C1 segment of cervical spinal cord (tissue), 14 donors: ENCODE results near the gene TBC1D22A.

Experiments
- DNase-seq, 14 donors: peaks; one replicate each; lab custom pipeline; 2025; lab: John Stamatoyannopoulos, UW

TBC1D22A gene

GRCh38 chr22:47176573-47177333 is 414.3 kb downstream of the TBC1D22A start:
- DNase-seq = no peak

DNA sequence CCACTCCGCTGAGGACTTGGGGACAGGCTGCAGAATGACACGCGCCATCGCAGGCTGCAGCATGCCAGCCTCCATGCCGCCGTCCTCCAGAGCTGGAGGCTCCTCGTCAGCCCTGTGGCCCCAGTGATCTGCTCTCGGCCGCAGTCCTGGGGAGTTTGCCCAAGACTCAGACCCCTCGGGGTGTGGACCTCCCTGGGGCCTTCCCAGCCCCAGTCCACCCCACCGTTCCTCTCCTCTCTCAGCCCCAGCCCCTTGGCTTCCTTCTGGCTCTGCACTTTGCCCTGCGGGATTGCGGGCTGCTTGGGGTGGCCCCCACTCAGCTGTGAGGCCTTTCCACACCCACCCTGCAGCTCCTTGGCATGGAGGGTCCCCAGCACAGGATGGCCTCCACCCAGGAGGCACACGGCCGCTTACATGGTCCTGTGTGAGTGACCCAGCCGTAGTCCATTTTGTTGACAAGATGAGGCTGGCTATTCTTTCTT is 414.9 kb downstream of the TBC1D22A start:
- DNase-seq = no peak

DNA sequence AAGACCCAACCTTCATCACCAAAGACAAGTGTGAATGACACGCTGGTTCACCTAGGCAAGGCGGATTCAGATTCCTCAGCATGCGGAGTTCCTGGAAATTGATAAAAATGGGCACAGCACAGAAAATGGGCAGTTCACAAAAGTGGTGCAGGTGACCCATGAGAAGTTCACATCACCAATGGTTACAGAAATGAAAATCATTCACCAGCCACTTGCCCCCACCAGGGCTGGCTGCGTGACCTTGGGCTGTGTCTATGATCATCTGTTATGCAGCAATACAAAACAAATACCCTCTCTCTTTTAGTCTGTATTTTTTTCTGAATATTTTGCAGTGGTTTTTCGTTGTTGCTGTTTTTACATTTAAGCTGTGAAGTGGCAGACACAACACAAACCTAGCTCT is 415.9 kb downstream of the TBC1D22A start:
- DNase-seq = no peak

DNA sequence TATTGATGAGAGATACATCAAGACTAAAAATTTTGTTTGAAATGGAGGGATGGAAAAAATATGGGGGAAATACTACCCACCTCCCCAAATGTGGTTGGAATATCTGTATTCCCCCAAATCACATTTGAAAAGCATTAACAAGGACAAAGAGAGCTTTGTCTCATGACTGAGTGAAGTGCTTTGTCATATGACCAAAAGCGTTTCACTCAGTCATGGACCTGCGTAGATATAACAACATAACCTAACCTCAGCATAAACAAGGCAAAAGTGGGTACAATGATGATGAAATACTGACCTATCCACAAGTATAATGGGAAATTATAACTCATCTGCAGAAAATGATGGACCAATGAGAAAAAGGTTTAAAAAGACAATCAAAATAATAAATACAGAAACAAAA is 418.3 kb downstream of the TBC1D22A start:
- DNase-seq = no peak

GRCh38 chr22:47187176-47187957 is 424.9 kb downstream of the TBC1D22A start:
- DNase-seq = no peak

DNA sequence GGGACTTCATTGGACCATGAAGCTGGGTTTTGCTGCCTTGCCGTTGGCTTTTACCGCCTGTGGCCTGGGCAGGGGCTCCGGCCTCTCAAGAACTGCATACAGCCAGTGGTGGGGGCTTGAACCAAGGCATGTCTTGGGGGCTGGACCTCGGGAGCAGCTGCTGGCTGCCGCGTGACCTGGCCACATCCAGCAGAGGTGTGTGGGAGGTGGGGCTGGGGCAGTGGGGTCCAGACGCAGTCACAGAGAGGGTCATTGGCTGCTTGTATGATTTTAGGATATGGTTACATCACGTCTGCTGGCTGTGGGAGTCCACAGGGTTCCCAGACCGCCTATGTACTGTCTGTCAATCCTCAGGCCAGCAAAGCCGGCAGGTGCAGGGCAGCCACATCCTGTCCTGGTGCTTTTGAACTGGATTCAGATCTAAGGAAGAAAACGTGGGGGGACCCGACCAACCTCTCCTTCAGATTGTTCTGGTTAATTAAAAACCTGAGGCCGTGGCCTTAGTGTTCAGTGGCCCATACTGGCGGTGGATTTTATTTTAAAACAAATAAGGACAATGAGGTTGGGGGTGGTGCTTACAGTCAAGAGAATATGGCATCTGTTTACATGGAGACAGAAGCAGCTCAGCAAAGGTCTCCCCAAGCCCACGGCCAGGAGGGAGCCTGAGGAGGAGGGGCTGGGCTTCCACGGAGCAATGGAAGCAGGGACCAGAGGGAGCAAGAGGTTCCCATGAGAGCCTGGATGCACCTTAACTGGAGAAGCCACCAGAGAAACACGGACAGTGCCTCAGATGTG is 426.0 kb downstream of the TBC1D22A start:
- no peak for DNase-seq

DNA sequence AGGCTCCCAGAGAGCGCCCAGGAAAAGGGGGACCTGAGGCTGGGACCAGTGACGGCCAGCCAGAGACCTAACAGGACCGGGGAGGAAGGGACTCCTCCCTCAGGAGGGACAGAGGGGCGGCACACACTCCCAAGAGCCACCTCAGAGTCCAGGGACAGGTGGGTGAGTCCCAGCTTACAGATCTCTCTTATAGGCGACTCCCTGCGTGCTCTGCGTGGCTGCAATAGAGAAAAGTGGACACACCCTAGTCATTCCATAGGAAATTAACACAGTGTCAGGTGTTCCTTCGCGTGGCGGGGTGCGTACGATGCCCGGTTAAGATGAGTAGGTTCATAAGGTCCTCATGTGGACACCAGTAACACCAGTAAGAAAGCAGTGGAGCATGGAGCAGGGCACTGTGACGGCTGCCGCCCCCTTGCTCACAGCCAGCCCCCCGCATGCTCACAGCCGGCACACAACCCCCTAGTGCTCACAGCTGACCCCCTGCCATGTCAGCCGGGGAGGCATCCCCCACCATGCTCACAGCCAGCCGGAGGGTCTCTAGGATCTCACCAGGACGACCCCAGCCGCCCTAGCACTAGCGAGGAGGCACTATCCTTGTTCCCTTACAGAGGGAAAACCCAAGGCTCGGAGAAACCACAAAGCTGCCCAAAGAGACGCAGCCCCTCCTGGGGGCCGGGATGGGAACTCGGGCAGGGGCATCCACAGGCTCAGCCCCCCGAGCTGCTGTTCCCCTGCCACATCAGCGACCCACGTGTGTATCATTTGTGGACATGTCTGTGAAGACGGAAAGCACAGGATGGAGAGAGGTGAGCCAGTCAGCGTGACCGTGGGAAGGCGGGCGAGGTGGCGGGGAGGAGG is 426.8 kb downstream of the TBC1D22A start:
- no peak for DNase-seq

GRCh38 chr22:47190276-47190956 is 428.0 kb downstream of the TBC1D22A start:
- no peak for DNase-seq

- no peak for DNase-seq
Measured at GRCh38 chr22:47190957-47191670, 428.7 kb downstream of the TBC1D22A start.

DNA sequence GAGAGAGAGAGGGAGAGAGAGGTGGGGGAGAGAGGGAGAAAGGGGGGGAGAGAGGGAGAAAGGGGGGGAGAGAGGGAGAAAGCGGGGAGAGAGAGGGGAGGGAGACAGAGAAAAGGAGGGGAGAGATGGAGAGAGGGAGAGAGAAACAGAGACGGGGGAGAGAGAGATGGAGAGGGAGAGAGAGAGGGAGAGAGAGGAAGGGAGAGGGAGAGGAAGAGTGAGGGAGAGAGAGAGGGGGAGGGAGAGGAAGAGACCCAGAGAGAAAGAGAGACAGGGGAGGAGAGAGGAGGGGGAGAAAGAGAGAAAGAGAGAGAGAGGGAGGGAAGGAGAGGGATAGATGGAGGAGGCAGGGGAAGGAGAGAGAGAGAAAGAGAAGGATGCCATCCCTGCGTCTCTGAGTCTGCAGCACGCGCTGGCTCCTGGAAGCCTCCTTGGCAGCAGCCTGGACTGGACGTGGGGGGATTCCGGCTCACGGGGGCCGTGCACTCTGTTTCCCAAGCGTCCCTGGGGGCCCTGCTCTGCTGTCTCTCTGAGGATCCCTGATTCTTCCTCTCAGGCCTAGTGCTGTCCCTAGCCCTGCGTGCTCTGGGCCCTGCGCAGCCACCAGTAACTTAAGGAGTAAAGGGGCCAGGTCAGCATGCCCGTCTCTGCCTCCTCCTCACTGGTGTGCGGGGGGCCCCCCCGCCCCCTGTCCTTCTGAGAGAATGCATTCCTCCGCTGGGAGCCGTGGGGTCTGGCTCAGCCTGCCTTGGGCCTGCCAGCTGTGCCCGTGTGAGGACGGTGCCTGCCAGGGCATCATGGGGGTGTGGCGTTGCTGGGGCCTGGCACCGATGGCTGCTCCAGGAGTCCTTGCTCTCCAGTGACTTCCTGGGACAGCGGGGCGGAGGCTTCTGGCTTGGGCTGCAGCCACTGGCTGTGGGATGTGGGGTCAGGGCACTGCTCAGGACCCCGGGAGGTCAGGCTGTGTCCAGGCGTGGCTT is 429.5 kb downstream of the TBC1D22A start:
- DNase-seq = peak in 8 of 14 donors; percentile 15 to 51 (median 32)

- DNase-seq = no peak
Measured at GRCh38 chr22:47192651-47193437, 430.4 kb downstream of the TBC1D22A start.

DNA sequence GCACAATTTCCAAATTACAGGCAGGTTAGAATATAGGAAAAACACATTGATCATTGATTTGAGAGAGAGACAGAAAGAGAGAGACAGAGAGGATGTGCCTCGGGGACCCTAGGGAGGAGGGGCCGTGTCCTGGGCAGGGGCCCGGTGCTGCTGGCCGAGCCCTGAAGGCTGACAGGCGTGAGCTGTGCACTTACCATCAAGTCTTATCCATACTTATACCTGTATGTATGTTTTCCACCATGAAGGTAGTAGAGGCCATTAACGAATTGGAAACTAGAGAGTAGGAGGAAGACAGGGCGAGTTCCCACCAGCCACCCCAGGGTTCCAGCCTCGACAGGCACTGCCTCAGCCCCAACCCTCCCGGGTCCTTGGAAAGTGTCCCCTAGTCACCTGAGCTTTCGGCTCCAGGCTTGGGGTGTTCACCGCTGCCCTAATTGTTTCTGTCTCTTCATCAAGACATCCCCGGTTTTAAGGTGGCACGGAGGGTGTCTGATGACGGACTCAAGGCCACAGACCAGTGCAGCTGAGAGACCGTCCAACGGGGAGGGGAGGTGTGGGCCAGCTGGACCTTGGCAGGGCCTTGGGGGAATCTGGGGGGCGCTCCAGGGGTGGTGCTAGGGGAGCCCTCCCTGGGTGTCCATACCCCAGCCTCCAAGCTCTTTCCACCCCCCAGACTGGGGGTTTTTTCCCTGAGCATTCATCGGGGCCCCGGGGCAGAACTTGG is 431.3 kb downstream of the TBC1D22A start:
- DNase-seq = no peak

GRCh38 chr22:47194476-47195155 is 432.2 kb downstream of the TBC1D22A start:
- DNase-seq = no peak

DNA sequence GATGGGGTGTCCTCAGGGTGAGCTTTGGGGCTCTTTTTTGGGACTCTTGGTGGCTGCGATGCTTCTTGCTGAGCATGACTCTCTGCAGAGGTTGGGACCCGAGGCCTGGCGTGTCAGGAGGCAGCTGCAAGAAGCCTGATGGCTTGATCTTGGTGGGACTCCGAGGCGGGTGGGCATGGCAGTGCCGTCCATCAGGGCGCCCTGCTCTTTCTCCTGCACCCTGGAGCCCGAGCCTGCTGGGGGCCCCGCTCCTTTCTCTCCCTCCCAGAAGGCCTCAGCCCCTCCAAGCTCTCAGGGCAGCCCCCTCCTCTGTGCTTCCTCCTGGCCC is 432.7 kb downstream of the TBC1D22A start:
- DNase-seq = no peak

GRCh38 chr22:47195484-47196165 is 433.2 kb downstream of the TBC1D22A start:
- no peak for DNase-seq
